B cell (primary cell): Measurements from ENCODE around the gene SLC35E1.

Source experiments
- CTCF ChIP-seq: fragments of 200-600 bp; IDR thresholded peaks from one replicate; pipeline ENCODE4 v1.8.0; 2022; ENCODE audit warnings: antibody characterized with exemption, mild to moderate bottlenecking
- EZH2 ChIP-seq: IDR thresholded peaks from 2 replicates; pipeline ENCODE4 v1.6.1; 2012; ENCODE audit warnings: borderline replicate concordance, low read depth, mild to moderate bottlenecking, moderate library complexity, low read length; ENCODE audit not compliant: insufficient read depth, poor library complexity, severe bottlenecking

- TF ChIP-seq CTCF (no peak), EZH2 (no peak)
Observed at GRCh38 chr19:16608290-16608739, 36.1 kb upstream of the SLC35E1 start.
